IgD-negative memory B cell (primary cell): ENCODE measurements around the gene NCCRP1. TPM values are rescaled to one million over a fixed set of nuclear protein-coding genes. Genes with fewer than 3 reads are reported as not detected.

Source experiments
- H3K27ac Mint-ChIP-seq, 3 donors: one replicate each; pipeline ENCODE4 v1.8.0; 2020 to 2022; ENCODE audit warnings: mild to moderate bottlenecking in 3 of 3, mixed read lengths in 3 of 3, moderate library complexity in 1 of 3
- H3K27me3 Mint-ChIP-seq: one replicate; pipeline ENCODE4 v1.8.0; 2021; ENCODE audit warnings: mixed read lengths
- H3K36me3 Mint-ChIP-seq: one replicate; pipeline ENCODE4 v1.8.0; 2020; ENCODE audit warnings: mild to moderate bottlenecking, mixed read lengths
- H3K4me1 Mint-ChIP-seq, 3 donors: one replicate each; pipeline ENCODE4 v1.8.0; 2020 to 2022; ENCODE audit warnings: mixed read lengths in 3 of 3, mild to moderate bottlenecking in 1 of 3
- H3K4me3 Mint-ChIP-seq, 4 donors: one replicate each; pipeline ENCODE4 v1.8.0; 2020 to 2022; ENCODE audit warnings: mild to moderate bottlenecking in 4 of 4, mixed read lengths in 4 of 4, moderate library complexity in 3 of 4
- H3K9me3 Mint-ChIP-seq, 3 donors: one replicate each; pipeline ENCODE4 v1.8.0; 2020 to 2021; ENCODE audit warnings: mixed read lengths in 3 of 3, mild to moderate bottlenecking in 1 of 3
- polyA plus RNA-seq: library from polyadenylated mRNA; unstranded; fragments of 300-500 nt; fragmentation: Illumina TruSeq; gene quantifications from one replicate; pipeline ENCODE4 v1.2.3, GENCODE V29; 2021

The NCCRP1 gene
- polyA plus RNA-seq, 1 donor from 2014 or later = not detected

DNA sequence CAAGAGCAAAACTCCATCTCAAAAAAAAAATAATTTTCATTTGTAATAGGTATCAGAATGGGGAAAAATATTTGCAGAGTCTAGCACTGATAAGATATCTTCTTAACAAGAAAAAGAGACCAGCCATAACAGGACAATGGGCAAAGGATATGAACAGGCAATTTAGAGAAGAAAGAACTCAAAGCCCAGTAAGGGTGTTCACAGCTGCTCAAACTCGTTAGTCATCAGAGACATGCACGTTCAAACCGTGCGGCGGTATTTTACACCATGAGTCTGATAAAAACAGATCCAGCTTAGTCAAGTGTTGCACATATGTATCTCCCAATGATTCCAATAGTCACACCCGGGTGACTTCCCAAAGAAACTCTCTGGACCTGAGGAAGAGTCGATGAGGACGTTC is 13.7 kb upstream of the NCCRP1 start:
- Mint-ChIP-seq H3K27ac (no peak overlapping the region), H3K4me1 (no peaks in the 10 kb centered on the region), H3K4me3 (no peak overlapping the region), H3K27me3 (peaks cover 1% of the 10 kb centered on the region), H3K9me3 (no peaks in the 10 kb centered on the region), H3K36me3 (peaks cover 3% of the 10 kb centered on the region)

DNA sequence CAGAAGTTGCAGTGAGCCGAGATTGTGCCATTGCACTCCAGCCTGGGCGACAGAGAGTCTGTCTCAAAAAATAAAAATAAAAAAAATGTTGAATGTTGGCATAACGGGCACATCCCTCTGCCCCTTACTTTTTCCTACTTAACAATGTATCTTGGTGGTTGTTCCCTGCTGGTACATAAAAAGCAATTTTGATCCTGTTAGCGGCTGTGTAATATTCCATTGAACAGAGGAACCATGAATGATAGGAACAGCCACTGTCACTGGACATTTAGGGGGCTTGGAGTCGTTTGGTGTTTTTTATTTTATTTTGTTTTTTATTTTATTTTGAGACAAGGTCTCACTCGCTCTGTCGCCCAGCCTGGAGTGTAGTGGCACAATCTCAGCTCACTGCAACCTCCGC is 10.4 kb upstream of the NCCRP1 start:
- H3K27ac Mint-ChIP-seq = no peak overlapping the region
- H3K4me1 Mint-ChIP-seq = no peaks in the 10 kb centered on the region
- H3K9me3 Mint-ChIP-seq = no peaks in the 10 kb centered on the region
- peaks cover 2% of the 10 kb centered on the region for H3K36me3 Mint-ChIP-seq
- H3K4me3 Mint-ChIP-seq = no peak overlapping the region
- H3K27me3 Mint-ChIP-seq = peaks cover 14% of the 10 kb centered on the region

DNA sequence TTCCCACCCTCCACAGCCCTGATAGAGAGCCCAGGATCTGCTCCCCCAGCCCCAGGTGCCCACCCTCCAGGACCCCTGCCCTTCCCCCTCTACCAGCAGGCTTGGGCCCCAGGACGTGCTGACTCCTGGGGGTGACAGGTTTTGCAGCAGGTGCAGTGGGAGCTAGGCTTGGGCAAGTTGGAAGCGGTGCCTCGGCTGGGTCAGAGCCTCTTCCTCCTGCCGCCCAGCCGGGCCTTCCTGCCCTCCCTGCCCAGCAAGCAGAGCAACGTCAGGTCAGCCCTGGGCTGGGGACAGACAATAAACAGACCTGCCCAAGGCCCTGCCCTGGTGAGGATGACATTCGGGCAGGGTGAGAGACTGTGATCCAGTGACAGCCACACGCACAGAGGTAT is 9.2 kb upstream of the NCCRP1 start:
- Mint-ChIP-seq H3K9me3 (no peaks in the 10 kb centered on the region), H3K36me3 (peaks cover 2% of the 10 kb centered on the region), H3K27ac (no peak overlapping the region), H3K4me3 (no peak overlapping the region), H3K4me1 (no peaks in the 10 kb centered on the region), H3K27me3 (peaks cover 14% of the 10 kb centered on the region)

DNA sequence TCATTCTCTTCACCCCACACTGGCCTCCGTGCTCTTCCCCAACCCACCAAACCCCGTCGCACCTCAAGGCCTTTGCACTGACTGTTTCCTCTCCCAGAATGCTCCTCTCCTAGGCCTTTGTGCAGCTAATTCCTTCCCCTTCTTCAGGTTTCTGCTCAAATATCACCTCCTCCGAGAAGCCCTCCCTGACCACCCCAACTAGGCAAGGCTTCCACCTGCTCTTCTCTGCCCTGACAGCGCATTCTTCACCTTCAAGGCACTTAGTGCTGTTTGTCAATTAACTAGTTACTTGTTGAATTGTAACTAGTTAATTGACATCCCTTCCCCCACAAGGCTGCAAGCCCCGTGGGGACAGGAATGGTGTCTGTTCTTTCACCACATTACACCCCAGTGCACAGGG is 7.8 kb upstream of the NCCRP1 start:
- Mint-ChIP-seq H3K27ac (no peak overlapping the region), H3K27me3 (peaks cover 16% of the 10 kb centered on the region), H3K9me3 (no peaks in the 10 kb centered on the region), H3K36me3 (peaks cover 2% of the 10 kb centered on the region), H3K4me1 (no peaks in the 10 kb centered on the region), H3K4me3 (no peak overlapping the region)

DNA sequence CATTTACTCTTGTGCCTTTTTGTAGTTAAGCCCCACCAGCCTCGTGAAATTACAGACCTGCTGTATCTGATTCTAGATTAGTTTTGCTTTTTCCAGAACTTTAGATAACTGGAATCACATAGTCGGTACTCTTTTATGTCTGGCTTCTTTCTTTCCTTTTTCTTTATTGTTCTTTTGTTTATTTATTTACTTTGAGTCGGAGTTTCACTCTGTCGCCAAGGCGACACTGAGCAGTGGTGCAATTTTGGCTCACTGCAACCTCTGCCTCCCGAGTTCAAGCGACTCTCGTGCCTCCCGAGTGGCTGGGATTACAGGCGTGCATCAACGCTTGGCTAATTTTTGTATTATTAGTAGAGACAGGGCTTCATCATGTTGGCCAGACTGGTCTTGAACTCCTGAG is 6.0 kb upstream of the NCCRP1 start:
- H3K9me3 Mint-ChIP-seq = no peaks in the 10 kb centered on the region
- H3K27ac Mint-ChIP-seq = no peak overlapping the region
- no peak overlapping the region for H3K4me3 Mint-ChIP-seq
- peaks cover 2% of the 10 kb centered on the region for H3K36me3 Mint-ChIP-seq
- H3K4me1 Mint-ChIP-seq = peaks cover 0 to 4% (median 0%) of the 10 kb centered on the region in 3 donors
- peaks cover 25% of the 10 kb centered on the region for H3K27me3 Mint-ChIP-seq

DNA sequence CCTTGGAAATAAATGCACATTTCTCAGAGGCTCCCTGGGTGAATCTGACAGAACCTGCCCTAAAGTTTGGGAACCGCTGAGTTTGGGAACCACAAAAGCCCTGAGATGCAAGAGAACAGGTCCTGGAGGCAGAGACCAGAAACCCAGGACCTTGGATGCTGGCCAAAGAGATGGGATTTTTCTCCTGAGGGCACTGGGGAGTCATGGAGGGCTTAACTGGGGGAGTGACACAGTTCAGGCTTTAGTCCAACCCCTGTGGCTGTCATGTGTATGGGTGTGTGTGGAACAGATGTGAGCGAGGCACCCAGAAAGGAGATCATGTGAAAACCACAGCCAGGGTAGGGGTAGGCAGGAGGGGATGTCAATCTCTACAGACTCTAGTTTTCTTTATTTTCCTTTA is 3.9 kb upstream of the NCCRP1 start:
- H3K9me3 Mint-ChIP-seq = no peaks in the 10 kb centered on the region
- no peaks in the 10 kb centered on the region for H3K36me3 Mint-ChIP-seq
- no peak overlapping the region for H3K4me3 Mint-ChIP-seq
- no peak overlapping the region for H3K27ac Mint-ChIP-seq
- H3K4me1 Mint-ChIP-seq = peaks cover 0 to 7% (median 2%) of the 10 kb centered on the region in 3 donors
- peaks cover 37% of the 10 kb centered on the region for H3K27me3 Mint-ChIP-seq

DNA sequence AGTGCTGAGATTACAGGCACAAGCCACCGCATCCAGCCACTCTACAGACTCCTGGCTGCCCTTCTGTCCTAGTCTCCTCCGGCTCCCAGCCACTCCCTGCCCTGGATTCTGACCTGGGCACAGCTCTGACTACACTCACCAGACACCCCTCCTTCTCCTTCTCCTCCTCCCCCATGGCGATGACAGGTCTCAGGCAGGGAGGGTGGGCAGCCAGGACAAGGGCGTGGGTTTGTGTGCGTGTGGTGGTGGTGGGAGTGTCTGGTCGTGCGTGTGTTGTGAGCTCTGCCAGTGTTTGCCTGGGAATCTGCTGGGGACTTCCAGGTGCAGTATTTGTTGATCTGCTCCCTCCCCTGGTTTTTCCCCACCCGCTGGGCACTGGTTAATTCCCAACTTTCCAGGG is 3.0 kb upstream of the NCCRP1 start:
- Mint-ChIP-seq H3K27ac (no peak overlapping the region), H3K36me3 (no peaks in the 10 kb centered on the region), H3K9me3 (no peaks in the 10 kb centered on the region), H3K4me3 (no peak overlapping the region), H3K4me1 (peaks cover 0 to 7% (median 2%) of the 10 kb centered on the region in 3 donors), H3K27me3 (peaks cover 39% of the 10 kb centered on the region)

DNA sequence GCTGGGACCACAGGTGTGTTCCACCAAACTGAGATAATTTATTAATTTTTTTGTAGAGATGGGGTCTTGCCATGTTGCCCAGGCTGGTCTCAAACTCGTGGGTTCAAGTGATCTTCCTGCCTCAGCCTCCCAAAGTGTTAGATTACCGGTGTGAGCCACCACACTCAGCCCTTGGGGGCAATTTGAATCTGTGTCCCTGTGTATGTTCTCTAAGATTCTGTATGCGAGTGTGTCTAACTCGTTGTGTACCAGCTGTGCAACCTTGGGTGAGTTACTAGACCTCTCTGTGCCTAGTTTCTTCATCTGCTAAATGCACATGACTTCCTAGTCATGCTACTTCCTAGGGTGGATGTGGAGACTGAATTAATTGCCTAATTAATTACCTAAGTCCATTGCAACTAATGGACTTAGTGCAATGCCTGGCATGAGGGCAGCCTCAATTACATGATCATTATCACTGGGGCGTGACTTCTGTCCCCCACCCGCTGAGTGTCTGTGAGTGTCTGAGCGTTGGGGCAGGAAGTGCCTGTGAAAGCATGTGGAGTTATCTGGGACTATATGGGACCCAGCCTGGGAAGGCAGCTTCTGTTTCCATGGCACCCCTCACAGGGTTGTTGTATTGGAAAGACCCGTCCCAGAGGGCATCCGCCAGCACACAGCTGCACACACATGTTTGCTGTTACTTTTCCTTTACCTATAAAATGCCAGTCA is 1.8 kb upstream of the NCCRP1 start:
- H3K36me3 Mint-ChIP-seq = no peaks in the 10 kb centered on the region
- peak overlapping the region in 1 of 4 donors; percentile 82 for H3K4me3 Mint-ChIP-seq
- peaks cover 38% of the 10 kb centered on the region for H3K27me3 Mint-ChIP-seq
- H3K4me1 Mint-ChIP-seq = peaks cover 0 to 7% (median 2%) of the 10 kb centered on the region in 3 donors
- no peak overlapping the region for H3K27ac Mint-ChIP-seq
- no peaks in the 10 kb centered on the region for H3K9me3 Mint-ChIP-seq

DNA sequence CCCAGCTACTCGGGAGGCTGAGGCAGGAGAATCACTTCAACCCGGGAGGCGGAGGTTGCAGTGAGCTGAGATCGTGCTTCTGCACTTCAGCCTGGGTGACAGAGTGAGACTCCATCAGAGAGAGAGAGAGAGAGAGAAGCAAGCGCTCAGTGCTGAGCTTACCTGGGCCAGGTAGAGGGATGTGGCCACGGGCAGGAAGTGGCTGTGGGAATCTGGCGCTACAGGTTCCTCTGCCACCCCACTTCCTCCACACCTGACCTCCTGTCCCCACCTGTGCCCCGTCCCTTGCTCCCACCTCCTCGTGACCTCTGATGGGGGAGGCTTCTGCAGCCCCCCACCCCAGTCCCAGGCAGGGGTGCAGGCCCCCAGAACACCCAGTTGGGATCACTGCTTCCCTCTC is 1.0 kb upstream of the NCCRP1 start:
- Mint-ChIP-seq H3K36me3 (no peaks in the 10 kb centered on the region), H3K27me3 (peaks cover 38% of the 10 kb centered on the region), H3K27ac (no peak overlapping the region), H3K4me3 (no peak overlapping the region), H3K4me1 (peaks cover 0 to 7% (median 2%) of the 10 kb centered on the region in 3 donors), H3K9me3 (no peaks in the 10 kb centered on the region)

DNA sequence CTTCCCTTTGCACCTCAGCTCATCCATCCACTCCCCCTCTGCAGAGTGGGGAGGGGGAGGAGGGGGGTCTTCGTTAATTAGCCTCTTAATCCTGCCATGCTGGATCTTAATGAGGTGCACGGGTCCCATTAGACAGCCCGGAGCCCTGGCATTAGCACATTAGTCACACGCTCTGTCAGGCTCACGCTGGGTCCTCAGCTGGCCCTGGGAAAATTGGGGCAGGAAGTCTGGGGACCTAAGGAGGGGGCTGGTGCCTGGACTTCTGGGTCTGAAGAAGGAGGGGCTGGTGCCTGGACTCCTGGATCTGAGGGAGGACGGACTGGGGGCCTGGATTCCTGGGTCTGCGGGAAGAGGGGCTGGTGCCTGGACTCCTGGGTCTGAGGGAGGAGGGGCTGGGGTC is 444 bp upstream of the NCCRP1 start:
- peaks cover 0 to 7% (median 2%) of the 10 kb centered on the region in 3 donors for H3K4me1 Mint-ChIP-seq
- H3K4me3 Mint-ChIP-seq = peak overlapping the region in 1 of 4 donors; percentile 55
- no peaks in the 10 kb centered on the region for H3K9me3 Mint-ChIP-seq
- no peaks in the 10 kb centered on the region for H3K36me3 Mint-ChIP-seq
- no peak overlapping the region for H3K27ac Mint-ChIP-seq
- peaks cover 39% of the 10 kb centered on the region for H3K27me3 Mint-ChIP-seq

DNA sequence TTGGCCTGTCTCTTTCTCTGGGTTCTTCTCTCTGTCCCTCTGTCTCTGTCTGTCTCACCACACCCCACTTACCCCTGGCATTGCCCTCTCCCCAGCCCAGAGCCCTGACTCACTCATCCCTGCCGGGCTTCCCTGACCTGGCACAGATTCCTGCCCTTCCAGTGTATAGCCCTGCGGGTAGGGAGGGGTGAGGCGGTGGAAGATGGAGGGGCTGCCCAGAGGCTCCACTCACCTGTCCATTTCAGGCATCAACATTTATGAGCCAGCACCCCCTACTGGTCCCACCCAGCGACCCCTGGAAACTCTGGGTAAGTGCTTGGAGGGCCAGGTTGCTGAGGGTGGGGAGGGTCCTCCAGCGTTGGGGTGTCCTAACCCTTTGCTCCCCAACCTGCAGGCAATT is 1.0 kb downstream of the NCCRP1 start:
- Mint-ChIP-seq H3K4me3 (no peak overlapping the region), H3K27me3 (peaks cover 48% of the 10 kb centered on the region), H3K9me3 (no peaks in the 10 kb centered on the region), H3K27ac (peak overlapping the region in 1 of 3 donors; percentile 11), H3K4me1 (peaks cover 0 to 7% (median 2%) of the 10 kb centered on the region in 3 donors), H3K36me3 (no peaks in the 10 kb centered on the region)

DNA sequence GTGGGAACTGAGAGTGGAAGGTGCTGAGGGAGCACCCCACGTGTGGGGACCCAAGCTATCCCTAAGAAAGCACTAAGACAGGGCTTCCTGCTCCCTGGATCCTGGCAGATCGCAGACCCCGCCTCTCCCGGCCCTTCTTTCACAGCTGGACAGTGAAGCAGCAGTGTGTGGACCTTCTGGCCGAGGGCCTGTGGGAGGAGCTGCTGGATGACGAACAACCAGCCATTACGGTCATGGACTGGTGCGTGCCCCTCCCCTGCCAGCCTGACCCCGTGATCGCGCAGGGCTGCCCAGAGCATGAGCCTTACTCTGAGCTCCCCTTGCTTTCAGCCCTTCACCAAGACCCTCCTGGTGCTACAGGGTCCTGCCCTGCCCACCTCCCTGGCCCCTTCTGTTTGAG is 2.3 kb downstream of the NCCRP1 start:
- Mint-ChIP-seq H3K9me3 (no peaks in the 10 kb centered on the region), H3K27me3 (peaks cover 52% of the 10 kb centered on the region), H3K4me1 (peaks cover 0 to 7% (median 2%) of the 10 kb centered on the region in 3 donors), H3K4me3 (peak overlapping the region in 1 of 4 donors; percentile 12), H3K27ac (no peak overlapping the region), H3K36me3 (no peaks in the 10 kb centered on the region)

DNA sequence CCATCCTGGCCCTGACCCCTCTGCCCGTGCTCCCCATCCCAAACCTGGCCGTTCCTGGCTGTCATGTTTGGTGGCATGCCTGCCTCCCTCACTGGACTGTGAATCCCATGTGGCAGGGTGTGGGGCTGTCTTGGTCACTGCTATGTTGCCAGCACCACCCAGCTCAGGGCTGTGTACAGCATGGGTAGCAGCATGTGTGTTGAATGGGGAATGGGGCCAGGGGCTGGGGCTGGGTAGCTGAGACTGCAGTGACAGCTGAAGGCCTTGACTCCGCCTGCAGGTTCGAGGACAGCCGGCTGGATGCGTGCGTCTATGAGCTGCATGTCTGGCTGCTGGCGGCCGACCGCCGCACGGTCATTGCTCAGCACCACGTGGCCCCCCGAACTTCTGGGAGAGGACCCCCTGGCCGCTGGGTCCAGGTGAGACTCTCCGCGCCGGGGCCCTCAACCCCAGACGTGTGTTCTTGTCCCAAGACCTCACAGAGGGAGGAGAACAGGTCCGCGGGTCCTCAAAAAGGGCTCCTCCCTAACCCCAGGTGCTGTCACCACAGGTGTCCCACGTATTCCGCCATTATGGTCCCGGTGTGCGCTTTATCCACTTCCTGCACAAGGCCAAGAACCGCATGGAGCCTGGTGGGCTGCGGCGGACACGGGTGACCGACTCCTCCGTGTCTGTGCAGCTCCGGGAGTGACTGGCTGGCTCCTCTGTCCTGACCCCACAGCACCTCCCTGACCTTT is 3.5 kb downstream of the NCCRP1 start:
- H3K27ac Mint-ChIP-seq = no peak overlapping the region
- peaks cover 56% of the 10 kb centered on the region for H3K27me3 Mint-ChIP-seq
- no peaks in the 10 kb centered on the region for H3K9me3 Mint-ChIP-seq
- H3K4me3 Mint-ChIP-seq = peak overlapping the region in 1 of 4 donors; percentile 72
- no peaks in the 10 kb centered on the region for H3K36me3 Mint-ChIP-seq
- H3K4me1 Mint-ChIP-seq = peaks cover 0 to 5% (median 2%) of the 10 kb centered on the region in 3 donors

DNA sequence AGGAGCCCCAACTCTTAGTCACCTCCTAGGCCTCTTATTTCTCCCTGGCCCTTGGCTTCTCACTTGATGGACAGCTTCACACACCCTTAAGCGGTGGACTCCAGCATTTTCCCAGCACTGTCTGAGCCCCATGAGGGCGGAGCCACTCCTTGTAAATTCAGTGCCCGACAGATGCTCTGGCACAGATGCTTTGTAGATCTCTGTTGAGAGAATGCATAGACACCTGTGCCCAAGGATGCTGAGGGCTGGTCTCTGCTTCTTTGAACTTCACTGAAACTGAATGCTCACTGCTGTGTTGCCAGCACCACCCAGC is 4.0 kb downstream of the NCCRP1 start:
- Mint-ChIP-seq H3K36me3 (no peaks in the 10 kb centered on the region), H3K4me1 (peaks cover 0 to 3% (median 2%) of the 10 kb centered on the region in 3 donors), H3K4me3 (no peak overlapping the region), H3K27ac (no peak overlapping the region), H3K9me3 (no peaks in the 10 kb centered on the region), H3K27me3 (peaks cover 51% of the 10 kb centered on the region)

DNA sequence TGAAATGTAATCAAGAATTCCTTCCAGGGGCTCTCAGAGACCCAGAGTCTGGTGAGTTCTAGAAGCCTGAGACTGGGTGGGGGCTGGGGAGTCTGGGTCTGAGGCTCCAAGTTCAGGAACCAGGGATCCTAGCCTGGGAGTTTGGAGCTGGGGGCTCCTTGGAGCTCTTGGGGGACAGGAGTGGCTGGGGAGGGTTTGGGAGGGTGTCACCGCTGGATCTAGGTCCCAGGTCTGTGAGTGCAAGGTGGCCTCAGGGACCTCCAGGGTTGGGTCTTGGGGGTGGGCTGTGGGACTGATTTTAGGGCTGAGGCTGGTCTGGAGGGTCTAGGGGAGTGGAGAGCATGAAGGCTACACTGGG is 6.2 kb downstream of the NCCRP1 start:
- Mint-ChIP-seq H3K9me3 (no peaks in the 10 kb centered on the region), H3K4me3 (no peak overlapping the region), H3K4me1 (no peaks in the 10 kb centered on the region), H3K36me3 (no peaks in the 10 kb centered on the region), H3K27ac (no peak overlapping the region), H3K27me3 (peaks cover 36% of the 10 kb centered on the region)
